GM18867 (cell line): Measurements from ENCODE around the gene FAM110D.

Experiments used
- ATAC-seq: cut with Tn5 transposase; IDR thresholded peaks from one replicate; pipeline ENCODE4 v1.9.1; 2021; ENCODE audit warnings: mild to moderate bottlenecking, moderate library complexity; ENCODE audit not compliant: unreplicated experiment

The FAM110D gene

DNA sequence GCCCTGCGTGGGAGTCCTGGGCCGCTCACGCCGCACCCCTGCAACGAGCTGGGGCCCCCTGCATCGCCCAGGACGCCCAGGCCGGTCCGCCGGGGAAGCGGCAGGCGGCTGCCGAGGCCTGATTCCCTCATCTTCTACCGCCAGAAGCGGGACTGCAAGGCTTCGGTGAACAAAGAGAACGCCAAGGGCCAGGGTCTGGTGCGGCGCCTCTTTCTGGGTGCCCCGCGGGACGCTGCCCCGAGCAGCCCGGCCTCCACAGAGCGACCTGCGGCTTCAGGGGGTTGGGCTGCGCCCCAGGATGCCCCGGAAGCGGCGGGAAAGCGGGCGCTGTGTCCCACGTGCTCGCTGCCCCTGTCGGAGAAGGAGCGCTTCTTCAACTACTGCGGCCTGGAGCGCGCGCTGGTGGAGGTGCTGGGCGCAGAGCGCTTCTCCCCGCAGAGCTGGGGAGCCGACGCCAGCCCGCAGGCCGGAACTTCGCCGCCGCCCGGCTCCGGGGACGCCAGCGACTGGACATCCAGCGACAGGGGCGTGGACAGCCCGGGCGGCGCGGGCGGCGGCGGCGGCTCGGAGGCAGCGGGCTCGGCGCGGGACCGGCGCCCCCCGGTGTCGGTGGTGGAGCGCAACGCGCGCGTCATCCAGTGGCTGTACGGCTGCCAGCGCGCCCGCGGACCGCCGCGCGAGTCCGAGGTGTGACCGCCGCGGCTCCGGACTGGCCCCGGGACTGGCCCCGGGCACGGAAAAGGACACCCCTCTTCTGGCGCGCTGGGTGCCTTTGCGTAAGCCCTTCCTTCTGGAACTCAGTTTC, 2.7 kb downstream of the FAM110D start:
- no peak for ATAC-seq

DNA sequence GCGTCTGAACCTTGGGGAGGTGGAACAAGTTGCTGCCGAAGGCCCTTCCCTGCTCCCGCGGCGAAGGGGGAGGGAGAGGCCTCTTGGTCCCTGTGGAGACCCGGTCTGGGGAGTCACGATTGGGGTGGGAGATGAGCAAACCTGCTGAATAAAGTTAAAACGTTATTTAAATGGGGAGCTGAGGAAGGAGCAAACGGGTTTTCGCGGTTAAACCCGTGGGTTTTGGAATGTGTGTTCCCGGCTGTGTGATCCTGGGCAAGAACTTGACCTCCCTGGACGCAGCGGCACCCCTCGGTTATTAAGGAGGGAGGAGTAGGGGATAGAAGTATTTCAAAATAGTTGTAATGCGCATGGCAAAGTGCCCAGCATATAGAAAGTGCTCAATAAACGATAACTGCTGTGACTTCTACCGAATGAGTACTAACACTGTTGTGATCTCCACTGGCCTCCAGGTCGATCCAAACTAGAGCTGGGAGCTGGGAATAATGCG, 3.4 kb downstream of the FAM110D start:
- no peak for ATAC-seq

DNA sequence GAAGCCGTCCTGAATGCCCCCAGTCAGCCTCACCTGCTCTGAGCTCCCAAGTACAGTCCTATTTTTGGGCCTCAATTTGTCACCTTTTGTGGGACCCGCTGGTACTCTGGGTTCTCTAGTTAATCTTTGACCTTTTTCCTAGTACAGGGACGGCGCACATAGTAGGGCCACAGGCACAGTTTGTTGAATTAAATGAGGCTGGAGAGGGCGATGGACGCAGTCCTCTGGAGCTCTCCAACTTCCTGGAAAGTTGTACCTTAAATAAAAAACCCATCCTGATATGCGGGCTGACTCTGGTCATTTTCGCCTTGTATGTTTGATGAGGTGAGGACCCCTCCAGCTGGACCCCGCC, 4.8 kb downstream of the FAM110D start:
- ATAC-seq = no peak

- ATAC-seq = no peak
Measured at GRCh38 chr1:26164036-26164860, 5.4 kb downstream of the FAM110D start.

DNA sequence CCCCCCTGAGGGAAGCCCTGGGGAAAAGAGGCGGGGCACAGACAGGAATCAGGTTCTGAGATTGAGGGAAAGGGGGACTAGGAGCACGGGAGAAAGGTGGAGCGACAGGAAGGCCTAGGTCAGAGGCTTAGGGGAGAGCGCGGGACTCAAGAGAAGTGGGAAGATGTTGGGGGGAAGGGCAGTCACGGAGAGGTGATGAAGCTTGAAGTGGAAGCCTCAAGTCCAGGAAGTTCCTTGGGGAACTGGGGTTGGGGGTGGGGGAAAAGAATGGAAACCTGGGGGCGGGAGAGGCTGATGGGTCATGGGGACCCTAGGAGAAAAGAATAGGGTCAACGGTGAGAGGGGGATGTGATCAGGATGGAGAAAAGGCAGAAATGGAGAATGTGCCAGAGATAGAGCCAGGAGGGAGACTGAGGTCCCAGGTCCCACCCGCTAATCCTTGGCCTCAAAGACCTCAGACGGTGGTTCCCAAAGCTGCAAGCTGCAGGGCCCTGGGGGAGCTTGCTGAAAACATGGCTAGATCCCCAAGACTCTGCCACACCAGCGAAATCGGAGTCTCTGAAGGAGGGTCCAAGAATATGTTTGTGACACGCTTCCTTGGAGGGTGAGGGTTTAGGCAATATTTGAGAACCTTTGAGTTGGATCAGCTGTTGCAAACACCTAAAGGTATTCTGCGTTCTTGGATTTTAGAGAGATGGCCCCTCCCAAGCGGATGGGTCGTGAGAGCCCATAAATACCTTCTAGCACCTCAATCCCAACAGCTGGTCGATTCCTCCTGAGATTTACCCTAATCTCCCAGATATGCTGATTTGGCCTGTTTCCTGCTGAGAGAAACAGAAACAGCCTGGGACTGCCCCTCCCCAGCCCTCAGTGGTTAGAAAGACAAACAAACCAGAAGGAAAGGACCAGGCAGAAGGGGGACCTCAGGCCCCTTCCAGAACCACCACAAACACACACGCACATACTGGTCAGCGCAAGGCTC, 6.3 kb downstream of the FAM110D start:
- no peak for ATAC-seq

- no peak for ATAC-seq
Measured at GRCh38 chr1:26166719-26167281, 7.9 kb downstream of the FAM110D start.

- no peak for ATAC-seq
Measured at GRCh38 chr1:26168410-26169197, 9.7 kb downstream of the FAM110D start, which contains the start of gene C1orf232. C1orf232 (minus strand) TSS chr1:26168963; CDS start chr1:26168499, 464 bp downstream.

DNA sequence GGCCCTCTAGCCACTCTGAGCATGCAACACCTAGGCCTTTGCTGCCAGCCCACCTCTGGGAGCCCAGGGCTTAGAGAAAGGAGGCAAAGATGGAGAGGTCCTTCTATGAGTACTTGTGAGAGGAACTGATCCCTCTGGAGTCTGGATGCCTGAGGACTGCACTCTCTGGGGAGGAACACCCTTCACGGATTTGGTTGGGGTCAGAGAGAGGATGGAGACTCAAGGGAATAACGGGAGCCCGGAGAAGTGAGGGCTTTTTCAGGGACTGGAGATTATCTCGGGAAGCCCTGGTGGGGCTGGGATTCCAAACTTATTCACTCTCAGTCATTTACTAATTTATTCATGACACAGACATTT, 10.3 kb downstream of the FAM110D start:
- no peak for ATAC-seq

- ATAC-seq = peak; percentile 81
Measured at GRCh38 chr1:26169669-26170471, 11.0 kb downstream of the FAM110D start, which contains the start of gene ZNF593. ZNF593 (plus strand) TSS chr1:26169908; CDS start chr1:26169984, 76 bp downstream.

DNA sequence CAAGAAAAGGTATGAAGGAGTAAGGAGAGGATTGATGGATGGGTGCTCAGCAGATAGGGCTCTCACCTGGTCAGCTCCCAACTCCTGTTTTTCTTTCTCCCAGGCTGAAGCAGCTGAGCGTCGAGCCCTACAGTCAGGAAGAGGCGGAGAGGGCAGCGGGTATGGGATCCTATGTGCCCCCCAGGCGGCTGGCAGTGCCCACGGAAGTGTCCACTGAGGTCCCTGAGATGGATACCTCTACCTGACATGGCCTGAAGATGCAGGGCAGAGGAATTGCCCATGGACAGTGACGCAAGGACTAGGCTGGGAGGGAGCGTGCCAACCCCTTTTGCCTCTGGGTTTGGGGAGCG, 11.6 kb downstream of the FAM110D start:
- no peak for ATAC-seq

- no peak for ATAC-seq
Measured at GRCh38 chr1:26171084-26172072, 12.5 kb downstream of the FAM110D start, which contains the start of gene ZNF593OS. ZNF593OS (minus strand) TSS chr1:26171832; CDS start chr1:26171661, 171 bp downstream.

- no peak for ATAC-seq
Measured at GRCh38 chr1:26175346-26175745, 16.5 kb downstream of the FAM110D start.

GRCh38 chr1:26177182-26177684, 18.4 kb downstream of the FAM110D start, which contains the start of gene CNKSR1:
CNKSR1 (plus strand) TSS chr1:26177491; CDS start chr1:26177548, 57 bp downstream.
- ATAC-seq = no peak

GRCh38 chr1:26180010-26180506, 21.2 kb downstream of the FAM110D start:
- no peak for ATAC-seq

- no peak for ATAC-seq
Measured at GRCh38 chr1:26181586-26182382, 22.9 kb downstream of the FAM110D start.

DNA sequence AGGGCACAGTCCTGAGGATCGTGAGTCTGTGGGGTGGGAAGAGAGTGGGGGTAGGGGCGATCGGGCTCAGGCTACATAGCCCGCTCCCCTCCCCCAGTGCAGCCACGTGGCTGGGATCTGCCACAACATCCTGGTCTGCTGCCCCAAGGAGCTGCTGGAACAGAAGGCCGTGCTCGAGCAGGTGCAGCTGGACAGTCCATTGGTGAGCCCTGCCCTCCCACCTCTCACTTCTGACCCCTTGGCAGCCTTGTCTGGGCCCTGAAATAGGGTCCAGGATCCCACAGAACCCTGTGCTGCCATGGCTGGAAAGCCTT, 23.5 kb downstream of the FAM110D start:
- ATAC-seq = no peak
